Sigmoid colon (tissue), 7 donors: Measurements from ENCODE around the gene CDX1. TPM values are rescaled to one million over a fixed set of nuclear protein-coding genes. Genes with fewer than 3 reads are reported as not detected.
A peak's percentile ranks its signal among the peaks of the same experiment; 100 is the strongest.

ENCODE experiments used
- DNase-seq: peaks from one replicate; pipeline ENCODE4 v3.0.0-alpha.2; 2019
- H3K27ac ChIP-seq, 4 donors: fragments of 200-600 bp; sonication (generic); one replicate each; pipeline ENCODE4 v1.5.1; 2016 to 2019; ENCODE audit warnings: mild to moderate bottlenecking in 1 of 4
- H3K27me3 ChIP-seq, 3 donors: fragments of 200-600 bp; sonication (generic); one replicate each; pipeline ENCODE4 v1.5.1; 2019; ENCODE audit warnings: mild to moderate bottlenecking in 1 of 3
- H3K36me3 ChIP-seq, 4 donors: fragments of 200-600 bp; sonication (generic); one replicate each; pipeline ENCODE4 v1.5.1; 2016 to 2019
- H3K4me1 ChIP-seq, 4 donors: fragments of 200-600 bp; sonication (generic); one replicate each; pipeline ENCODE4 v1.5.1; 2017 to 2019
- H3K4me3 ChIP-seq, 4 donors: fragments of 200-600 bp; sonication (generic); one replicate each; pipeline ENCODE4 v1.5.1; 2017 to 2019; ENCODE audit warnings: mild to moderate bottlenecking in 2 of 4, moderate library complexity in 1 of 4
- H3K9me3 ChIP-seq, 4 donors: fragments of 200-600 bp in 3 of 4; sonication (generic) in 3 of 4; one replicate each; pipeline versions ENCODE4 v1.5.1 to v1.6.1; 2013 to 2019
- CTCF ChIP-seq, 4 experiments: fragments of 450-650 bp in 3 of 4; fragments of 200-600 bp in 1 of 4; IDR thresholded peaks; one replicate each; pipeline ENCODE4 v1.5.1; 2016 to 2019; ENCODE audit warnings: antibody characterized with exemption in 4 of 4, mild to moderate bottlenecking in 3 of 4, moderate library complexity in 2 of 4
- EP300 ChIP-seq, 4 donors: sonication (generic); formaldehyde crosslinking; IDR thresholded peaks; one replicate each; pipeline ENCODE4 v1.6.1; 2017; ENCODE audit warnings: antibody characterized with exemption in 4 of 4
- POLR2A ChIP-seq, 2 donors: fragments of 450-650 bp; IDR thresholded peaks; one replicate each; pipeline ENCODE4 v1.6.1; 2016; ENCODE audit warnings: antibody characterized with exemption in 2 of 2, mild to moderate bottlenecking in 2 of 2, moderate library complexity in 2 of 2
- POLR2AphosphoS5 ChIP-seq, 4 donors: sonication (generic); formaldehyde crosslinking; IDR thresholded peaks; one replicate each; pipeline ENCODE4 v1.6.1; 2017; ENCODE audit warnings: antibody characterized with exemption in 4 of 4
- WGBS, 2 donors: extraction: QIAGEN DNeasy Blood & Tissue Kit; methylation state at CpG; one replicate each; pipeline ENCODE4 v1.1.7; 2013; 5-methylcytosine and 5-hydroxymethylcytosine counted together
- intact Hi-C: fragments of 100-400 bp; cut with DNase I; formaldehyde crosslinking; loops from one replicate; pipeline ENCODE4 v1.15.1; 2023
- polyA plus RNA-seq, 3 donors: library from polyadenylated mRNA; stranded (reverse); fragments of 200-250 nt; gene quantifications; one replicate each; pipeline ENCODE4 v1.2.3, GENCODE V29; 2013
- total RNA-seq, 4 donors: library from RNA; depleted of rRNA; stranded (reverse); fragments of >200 nt; gene quantifications; one replicate each; pipeline ENCODE4 v1.1.0, GENCODE V29; 2016
- donor health status: healthy with polysubstance abuse.
- donor health status: Bipolar disorder and iron deficiency.
- donor health status: healthy.

CDX1 gene
- total and polyA plus RNA-seq, 7 donors: 0.71 to 455 (median 325) TPM; not detected in 2

GRCh38 chr5:150137168-150137957 lies 29.2 kb upstream of the CDX1 start:
- TF ChIP-seq CTCF (IDR thresholded peaks at IDR 0.05) (no peak), EP300 (IDR thresholded peaks at IDR 0.05) (no peak), POLR2AphosphoS5 (IDR thresholded peaks at IDR 0.05) (no peak), POLR2A (IDR thresholded peaks at IDR 0.05) (no peak)
- Histone ChIP-seq H3K9me3 (no peaks in the 10 kb centered on the region), H3K4me1 (peaks cover 0 to 67% (median 65%) of the 10 kb centered on the region in 4 donors), H3K27ac (peak overlapping the region; percentile 84 to 92 (median 87)), H3K36me3 (peaks cover 0 to 27% (median 6%) of the 10 kb centered on the region in 4 donors), H3K27me3 (no peaks in the 10 kb centered on the region), H3K4me3 (no peak overlapping the region)
- no peak for DNase-seq
- intact Hi-C loops: no loop called here
- WGBS, 2 donors: 51 to 66% methylated on average over 12 of the region's 12 CpGs

- peaks cover 0 to 67% (median 65%) of the 10 kb centered on the region in 4 donors for H3K4me1 ChIP-seq
- no peak for DNase-seq
These were observed 28.6 kb upstream of the CDX1 start for GRCh38 chr5:150137997-150138396.

GRCh38 chr5:150138551-150139265 lies 27.9 kb upstream of the CDX1 start:
- DNase-seq: no peak
- Histone ChIP-seq H3K27me3 (no peaks in the 10 kb centered on the region), H3K4me3 (peak overlapping the region in 2 of 4 donors; percentile 17 to 20), H3K27ac (peak overlapping the region; percentile 84 to 92 (median 87)), H3K4me1 (peaks cover 0 to 74% (median 71%) of the 10 kb centered on the region in 4 donors), H3K9me3 (no peaks in the 10 kb centered on the region), H3K36me3 (peaks cover 0 to 20% (median 3%) of the 10 kb centered on the region in 4 donors)
- TF ChIP-seq CTCF (IDR thresholded peaks at IDR 0.05): no peak
- TF ChIP-seq POLR2AphosphoS5 (IDR thresholded peaks at IDR 0.05): peak in 2 of 4 donors; percentile 14 to 34
- TF ChIP-seq EP300 (IDR thresholded peaks at IDR 0.05): no peak
- TF ChIP-seq POLR2A (IDR thresholded peaks at IDR 0.05): no peak
- WGBS, 2 donors: 65 to 71% methylated on average over 10 of the region's 10 CpGs
- intact Hi-C loops: no loop called here

More at GRCh38 chr5:150137997-150138396, 28.6 kb upstream of the CDX1 start:
- TF ChIP-seq POLR2A (IDR thresholded peaks at IDR 0.05): no peak
- TF ChIP-seq CTCF (IDR thresholded peaks at IDR 0.05): no peak
- no peak for TF ChIP-seq EP300 (IDR thresholded peaks at IDR 0.05)
- no peak for TF ChIP-seq POLR2AphosphoS5 (IDR thresholded peaks at IDR 0.05)
- peaks cover 0 to 27% (median 6%) of the 10 kb centered on the region in 4 donors for H3K36me3 ChIP-seq
- H3K27ac ChIP-seq: peak overlapping the region; percentile 84 to 92 (median 87)
- intact Hi-C loops: no loop called here
- H3K27me3 ChIP-seq: no peaks in the 10 kb centered on the region
- 83 to 88% methylated on average over 5 of the region's 5 CpGs for WGBS, 2 donors
- no peak overlapping the region for H3K4me3 ChIP-seq
- no peaks in the 10 kb centered on the region for H3K9me3 ChIP-seq

GRCh38 chr5:150139334-150139733 lies 27.2 kb upstream of the CDX1 start:
- H3K4me1 ChIP-seq: peaks cover 0 to 80% (median 77%) of the 10 kb centered on the region in 4 donors
- no peak overlapping the region for H3K4me3 ChIP-seq
- peak overlapping the region; percentile 84 to 92 (median 87) for H3K27ac ChIP-seq

More at GRCh38 chr5:150139334-150139733, 27.2 kb upstream of the CDX1 start:
- Histone ChIP-seq H3K9me3 (no peaks in the 10 kb centered on the region), H3K27me3 (no peaks in the 10 kb centered on the region), H3K36me3 (peaks cover 0 to 13% (median 3%) of the 10 kb centered on the region in 4 donors)
- DNase-seq: no peak
- TF ChIP-seq EP300 (IDR thresholded peaks at IDR 0.05): no peak
- TF ChIP-seq CTCF (IDR thresholded peaks at IDR 0.05): no peak
- no peak for TF ChIP-seq POLR2A (IDR thresholded peaks at IDR 0.05)
- no peak for TF ChIP-seq POLR2AphosphoS5 (IDR thresholded peaks at IDR 0.05)
- 74 to 86% methylated on average over 6 of the region's 6 CpGs for WGBS, 2 donors
- intact Hi-C loops: no loop called here
